Iris pigment epithelial cell (primary cell): ENCODE measurements around the gene CASKIN2.

Experiments used
- DNase-seq: peaks from one replicate; pipeline ENCODE4 v3.0.0-alpha.2; 2011; ENCODE audit warnings: low read depth

The CASKIN2 gene

DNA sequence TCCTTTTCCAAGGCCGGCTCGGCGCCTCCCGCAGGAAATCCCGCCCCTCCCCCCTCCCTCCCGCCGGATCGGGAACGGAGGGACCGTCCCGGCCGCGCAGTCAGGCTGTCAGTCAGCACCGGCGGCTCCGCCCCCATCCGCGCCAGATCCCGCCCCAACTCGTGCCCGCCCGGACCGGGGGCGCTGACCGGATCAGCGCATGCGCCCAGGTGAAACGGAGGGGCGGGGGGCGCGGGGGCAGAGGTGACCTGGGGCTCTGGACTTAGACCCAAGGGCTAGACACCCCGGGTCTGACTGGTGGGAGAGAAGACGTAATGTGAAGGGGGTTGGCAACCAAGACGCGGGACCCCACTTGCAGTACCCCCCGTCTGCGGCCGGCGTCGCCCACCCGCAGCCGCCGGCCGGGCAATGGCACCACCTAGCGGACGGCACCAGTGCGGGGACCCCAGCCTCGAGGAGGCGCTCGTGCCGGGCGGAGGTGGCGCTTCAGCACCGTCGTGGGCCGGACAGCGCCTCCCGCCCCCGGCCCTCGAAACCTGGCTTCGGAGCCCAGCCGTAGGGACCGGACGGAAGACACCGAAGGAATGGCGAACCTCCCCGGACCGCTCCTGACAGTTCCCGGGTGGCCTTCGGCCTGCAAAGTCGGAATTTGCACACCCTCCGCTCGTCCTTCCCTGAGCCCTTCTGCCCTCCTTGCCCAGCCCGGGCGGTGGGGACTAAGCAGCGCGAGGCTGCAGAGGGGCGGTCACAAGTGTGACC lies at the start of gene CASKIN2:
TSS of gene CASKIN2 (minus strand) at position 42 of the 759 bp plus-strand sequence. CDS start 1,733 bp downstream, outside the sequence.
- DNase-seq: peak; percentile 76

DNA sequence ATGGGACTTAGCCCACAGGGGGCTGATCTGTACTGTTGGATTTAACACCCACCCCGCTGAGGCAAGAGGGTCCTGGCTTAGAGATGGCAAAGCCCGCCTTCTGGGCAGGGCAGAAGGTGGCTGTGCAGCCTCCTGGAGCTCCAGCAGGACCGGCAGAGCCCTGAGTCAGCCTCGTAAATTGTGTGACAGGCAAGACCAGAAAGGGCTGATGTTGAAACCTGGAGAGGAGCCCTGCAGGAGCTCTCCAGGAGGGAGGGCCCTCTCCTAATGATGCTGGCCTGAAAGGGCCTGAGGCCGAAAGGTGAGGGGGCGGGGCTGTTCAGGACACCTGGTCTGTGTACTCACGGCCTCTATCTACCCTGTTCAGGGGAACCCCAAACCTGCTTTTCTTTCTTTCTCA lies 49.7 kb upstream of the CASKIN2 start:
- no peak for DNase-seq

GRCh38 chr17:75564195-75564594 lies 48.9 kb upstream of the CASKIN2 start:
- no peak for DNase-seq

DNA sequence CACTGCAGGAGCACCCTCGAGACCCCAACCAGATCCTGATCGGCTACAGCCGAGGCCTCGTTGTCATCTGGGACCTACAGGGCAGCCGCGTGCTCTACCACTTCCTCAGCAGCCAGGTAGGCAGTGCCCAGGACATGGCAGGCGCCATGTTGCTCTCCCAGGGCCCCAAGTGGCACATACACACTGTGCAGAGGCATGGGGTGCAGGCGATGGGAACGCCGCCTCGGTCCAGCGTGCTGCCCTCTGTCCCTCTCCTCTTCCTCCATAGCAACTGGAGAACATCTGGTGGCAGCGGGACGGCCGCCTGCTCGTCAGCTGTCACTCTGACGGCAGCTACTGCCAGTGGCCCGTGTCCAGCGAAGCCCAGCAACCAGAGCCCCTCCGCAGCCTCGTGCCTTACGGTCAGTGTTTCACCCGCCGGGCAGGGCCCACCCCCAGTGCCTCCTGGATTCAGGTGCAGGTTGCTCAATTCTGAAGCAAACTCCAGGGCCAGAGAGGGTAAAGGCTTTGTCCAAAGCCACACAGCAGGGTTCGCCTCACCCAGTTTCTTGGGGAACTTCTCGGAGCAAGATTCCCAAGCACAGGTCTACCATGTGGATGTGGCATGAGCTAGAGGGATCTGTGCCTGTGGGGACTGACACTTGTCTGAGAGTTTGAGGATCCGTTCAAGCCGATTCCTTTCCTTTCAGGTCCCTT lies 47.9 kb upstream of the CASKIN2 start:
- no peak for DNase-seq

DNA sequence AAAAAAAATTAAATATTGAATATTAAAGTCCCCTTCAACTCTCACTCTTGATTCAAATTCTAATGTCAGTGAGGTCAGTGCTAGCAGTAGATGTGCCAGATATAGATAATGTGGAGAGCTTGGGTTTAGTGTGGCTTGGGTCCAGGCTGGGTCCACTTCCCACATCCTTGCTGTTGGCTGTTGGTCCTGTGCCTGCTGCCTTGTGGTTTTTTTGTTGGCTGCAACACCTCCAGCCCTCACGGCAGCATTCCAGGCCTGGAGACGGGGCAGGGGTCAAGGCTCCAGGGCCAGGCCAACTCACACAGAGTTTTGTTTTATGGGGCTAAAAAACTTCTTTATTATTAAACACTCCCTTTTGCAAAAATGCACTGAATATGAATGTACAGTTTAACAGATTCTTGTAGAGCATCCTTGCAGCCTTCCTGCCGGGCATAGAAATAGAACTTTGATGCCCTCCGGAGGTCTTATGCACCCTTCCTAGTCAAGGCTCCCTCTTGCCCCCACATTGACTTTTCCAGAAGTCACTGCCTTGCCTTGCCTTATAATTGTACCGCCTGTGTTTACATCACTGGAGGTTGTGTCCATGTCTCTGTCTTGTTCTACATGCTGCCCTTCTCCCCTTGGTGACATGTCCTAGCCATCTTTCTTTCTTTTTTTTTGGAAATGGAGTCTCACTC lies 46.7 kb upstream of the CASKIN2 start:
- no peak for DNase-seq

DNA sequence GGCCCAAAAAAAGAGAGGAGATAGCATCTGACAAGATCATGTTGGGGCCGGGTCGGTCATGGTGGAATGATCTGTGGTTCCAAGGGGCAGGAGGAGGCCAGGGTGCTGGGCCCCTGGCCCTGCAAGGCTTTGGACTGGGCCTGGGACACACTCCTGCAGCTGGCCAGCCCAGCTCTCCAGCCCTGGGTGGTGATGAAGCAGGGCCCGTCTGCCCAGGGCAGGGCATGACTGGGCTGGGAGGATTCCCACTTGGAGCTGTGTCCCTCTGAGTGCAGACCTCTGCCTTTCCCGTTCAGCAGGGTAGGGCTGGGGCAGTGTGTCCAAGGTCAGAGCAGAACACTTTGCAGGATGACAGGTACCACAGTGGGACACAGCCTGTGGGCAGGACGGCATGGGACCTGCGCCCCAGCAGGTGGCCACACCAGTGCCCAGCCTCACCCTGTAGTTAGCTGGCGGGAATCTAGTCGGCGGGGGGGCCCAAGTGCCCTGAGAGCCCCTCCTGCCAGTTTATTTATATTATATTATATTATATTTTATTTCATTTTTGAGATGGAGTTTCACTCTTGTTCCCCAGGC lies 44.7 kb upstream of the CASKIN2 start:
- no peak for DNase-seq

GRCh38 chr17:75558666-75559530 lies 43.6 kb upstream of the CASKIN2 start:
- DNase-seq: no peak

GRCh38 chr17:75557852-75558665 lies 42.7 kb upstream of the CASKIN2 start:
- DNase-seq: no peak

DNA sequence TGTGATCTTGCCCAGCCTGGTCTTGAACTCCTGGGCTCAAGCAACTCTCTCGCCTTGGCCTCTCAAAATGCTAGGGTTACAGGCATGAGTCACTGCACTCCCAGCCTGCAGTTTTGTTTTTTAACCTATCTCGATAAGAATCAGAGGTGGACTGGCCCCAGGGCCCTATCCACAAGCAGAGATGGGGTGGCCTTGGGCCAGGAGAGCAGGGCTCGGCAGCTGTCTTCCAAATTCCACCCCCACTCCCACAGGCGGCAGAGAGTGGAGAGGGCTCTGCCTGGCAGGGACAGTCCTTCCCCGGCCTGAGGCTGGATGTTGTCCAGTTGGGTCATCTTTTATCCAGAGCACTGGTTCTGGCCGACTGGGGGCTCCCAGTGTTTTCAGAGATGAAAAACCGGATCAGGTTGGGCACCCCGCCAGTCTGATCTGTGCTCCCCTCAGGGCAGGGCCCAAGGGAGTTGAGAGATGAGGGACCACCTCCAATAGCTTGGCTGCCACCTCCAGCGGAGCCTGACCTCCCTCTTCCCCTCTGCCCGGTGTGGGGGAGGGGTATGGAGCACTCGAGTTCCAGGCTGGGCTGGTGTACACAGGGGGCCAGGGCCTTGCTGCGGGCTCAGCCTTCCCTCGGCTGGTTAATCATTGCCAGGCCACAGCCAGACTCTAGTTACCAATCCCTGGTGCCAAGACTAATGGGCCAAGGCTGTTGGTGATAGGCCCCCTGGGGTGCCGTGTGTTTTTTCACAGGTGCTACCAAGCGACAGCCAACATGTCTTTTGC lies 41.9 kb upstream of the CASKIN2 start:
- DNase-seq: peak; percentile 30

DNA sequence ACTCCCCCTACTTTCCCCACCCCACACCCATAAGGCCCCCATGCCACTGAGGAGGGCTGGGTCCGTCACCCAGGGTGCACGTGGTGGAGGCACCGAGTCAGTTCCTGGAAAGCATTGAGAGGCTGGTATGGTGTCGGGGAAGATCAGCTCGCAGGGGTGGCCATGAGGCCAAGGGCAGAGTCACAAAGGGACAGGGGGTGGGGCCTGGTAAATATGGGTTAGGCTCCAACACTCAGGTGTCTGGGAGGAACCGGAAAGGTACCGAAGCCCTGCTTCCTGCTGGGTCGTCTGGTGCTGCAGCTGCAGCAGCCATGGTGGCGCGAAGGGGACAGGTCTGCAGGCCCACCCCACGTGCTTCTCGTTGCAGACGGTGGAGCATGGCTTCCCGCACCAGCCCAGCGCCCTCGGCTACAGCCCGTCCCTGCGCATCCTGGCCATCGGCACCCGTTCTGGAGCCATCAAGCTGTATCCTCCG lies 40.4 kb upstream of the CASKIN2 start:
- DNase-seq: no peak

DNA sequence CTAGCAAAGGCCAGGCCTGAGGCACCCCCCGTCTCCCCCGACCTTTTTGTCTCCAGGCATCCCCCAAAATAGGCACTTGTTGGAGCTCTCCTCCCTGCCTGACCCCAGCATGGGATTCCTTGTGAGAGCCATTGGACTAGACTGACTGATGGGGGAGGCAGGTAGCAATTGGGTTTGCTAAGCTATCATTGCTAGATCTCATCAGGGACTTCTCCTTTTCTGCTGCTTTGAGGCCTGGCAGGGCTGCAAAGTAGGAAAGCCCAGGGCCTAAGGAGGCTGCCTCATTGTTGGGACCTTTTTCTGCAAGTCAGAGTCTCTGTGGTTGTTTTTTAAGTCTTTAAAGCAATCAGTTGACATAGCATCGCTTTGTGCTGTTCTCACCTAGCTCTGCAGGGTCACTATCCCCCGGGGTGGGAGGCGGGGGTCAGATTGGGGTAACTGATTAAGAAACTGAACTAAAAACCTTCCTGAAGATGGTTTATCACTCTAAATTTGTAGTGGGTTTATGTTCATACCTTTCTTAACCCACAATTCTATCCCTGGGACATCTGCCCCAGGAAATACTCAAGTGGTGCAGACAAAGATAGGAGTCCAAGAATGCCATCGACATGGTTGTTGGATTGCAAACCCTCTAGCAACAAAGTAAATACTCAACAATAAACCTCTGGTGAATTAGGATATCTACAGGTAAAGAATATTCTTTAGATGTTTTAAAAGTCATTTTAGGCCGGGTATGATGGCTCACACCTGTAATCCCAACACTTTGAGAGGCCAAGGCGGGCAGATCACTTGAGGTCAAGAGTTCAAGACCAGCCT lies 38.2 kb upstream of the CASKIN2 start:
- DNase-seq: no peak

GRCh38 chr17:75552425-75553294 lies 37.3 kb upstream of the CASKIN2 start:
- no peak for DNase-seq

GRCh38 chr17:75551266-75551665 lies 35.9 kb upstream of the CASKIN2 start:
- DNase-seq: no peak

DNA sequence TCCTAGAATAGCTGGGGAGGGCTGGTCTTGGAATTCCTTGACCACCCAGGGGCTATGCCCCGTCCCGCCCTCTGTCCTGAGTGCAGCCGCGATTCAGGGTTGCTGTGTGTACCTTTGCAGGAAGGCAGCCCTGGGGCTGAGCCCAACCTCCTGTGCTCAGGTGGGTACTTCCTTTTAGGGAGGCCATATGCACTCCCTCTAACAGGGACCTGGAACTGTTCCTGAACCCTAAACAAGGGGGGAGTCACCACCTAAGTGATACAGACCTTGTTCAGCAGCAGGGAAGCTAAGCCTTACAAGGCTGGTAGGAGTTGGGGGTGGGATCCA lies 34.8 kb upstream of the CASKIN2 start:
- DNase-seq: no peak

- no peak for DNase-seq
These were observed 34.2 kb upstream of the CASKIN2 start for GRCh38 chr17:75549246-75550138.

- DNase-seq: no peak
These were observed 33.5 kb upstream of the CASKIN2 start for GRCh38 chr17:75548813-75549212.

- no peak for DNase-seq
These were observed 31.8 kb upstream of the CASKIN2 start for GRCh38 chr17:75547091-75547490.
